GM12873 (cell line): ENCODE measurements around the gene DBNDD2.

Experiments
- TF ChIP-seq, protein P1 (sequence below): IDR thresholded peaks from 2 replicates; pipeline ENCODE4 v1.5.1; 2012; ENCODE audit warnings: low read depth, mild to moderate bottlenecking, moderate library complexity, low read length, control low read depth; ENCODE audit not compliant: insufficient read depth; ENCODE audit errors: missing control alignments

DBNDD2 gene

DNA sequence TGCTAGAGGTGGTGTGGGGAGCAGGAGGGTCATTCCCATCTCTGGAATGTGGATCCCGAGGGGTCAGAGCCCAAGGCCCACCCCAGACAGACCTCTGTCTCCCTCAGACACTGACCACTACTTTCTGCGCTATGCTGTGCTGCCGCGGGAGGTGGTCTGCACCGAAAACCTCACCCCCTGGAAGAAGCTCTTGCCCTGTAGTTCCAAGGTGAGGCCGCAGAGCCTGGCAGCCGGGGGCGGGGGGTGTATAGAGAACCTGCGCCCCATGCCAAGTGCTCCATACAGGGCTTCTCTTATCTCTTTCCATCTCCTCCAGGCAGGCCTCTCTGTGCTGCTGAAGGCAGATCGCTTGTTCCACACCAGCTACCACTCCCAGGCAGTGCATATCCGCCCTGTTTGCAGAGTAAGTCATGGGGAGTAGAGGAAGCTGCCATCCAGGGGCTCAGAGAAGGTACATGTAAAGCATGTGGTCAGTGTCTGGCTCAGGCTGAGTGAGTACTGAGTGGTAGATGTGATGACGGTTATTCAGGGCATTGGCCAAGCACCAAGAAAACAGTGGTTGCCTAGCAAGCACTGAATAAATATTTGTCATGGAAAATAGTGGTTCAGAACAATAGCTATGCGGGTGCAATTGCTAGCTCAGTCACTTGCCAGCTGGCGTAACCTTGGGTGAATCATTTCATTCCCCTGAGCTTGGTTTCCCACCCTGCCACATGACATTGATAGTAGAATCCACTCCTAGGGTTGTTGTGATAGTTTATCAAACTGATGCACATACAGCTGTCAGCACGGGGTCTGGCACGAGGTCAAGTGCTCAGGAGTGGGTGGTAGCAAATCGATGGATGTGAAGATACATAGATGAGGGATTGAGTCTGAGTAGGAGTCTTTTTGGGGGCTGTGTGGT, 11.4 kb downstream of the DBNDD2 start:
- TF ChIP-seq, protein P1, sequence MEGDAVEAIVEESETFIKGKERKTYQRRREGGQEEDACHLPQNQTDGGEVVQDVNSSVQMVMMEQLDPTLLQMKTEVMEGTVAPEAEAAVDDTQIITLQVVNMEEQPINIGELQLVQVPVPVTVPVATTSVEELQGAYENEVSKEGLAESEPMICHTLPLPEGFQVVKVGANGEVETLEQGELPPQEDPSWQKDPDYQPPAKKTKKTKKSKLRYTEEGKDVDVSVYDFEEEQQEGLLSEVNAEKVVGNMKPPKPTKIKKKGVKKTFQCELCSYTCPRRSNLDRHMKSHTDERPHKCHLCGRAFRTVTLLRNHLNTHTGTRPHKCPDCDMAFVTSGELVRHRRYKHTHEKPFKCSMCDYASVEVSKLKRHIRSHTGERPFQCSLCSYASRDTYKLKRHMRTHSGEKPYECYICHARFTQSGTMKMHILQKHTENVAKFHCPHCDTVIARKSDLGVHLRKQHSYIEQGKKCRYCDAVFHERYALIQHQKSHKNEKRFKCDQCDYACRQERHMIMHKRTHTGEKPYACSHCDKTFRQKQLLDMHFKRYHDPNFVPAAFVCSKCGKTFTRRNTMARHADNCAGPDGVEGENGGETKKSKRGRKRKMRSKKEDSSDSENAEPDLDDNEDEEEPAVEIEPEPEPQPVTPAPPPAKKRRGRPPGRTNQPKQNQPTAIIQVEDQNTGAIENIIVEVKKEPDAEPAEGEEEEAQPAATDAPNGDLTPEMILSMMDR: no peak

DNA sequence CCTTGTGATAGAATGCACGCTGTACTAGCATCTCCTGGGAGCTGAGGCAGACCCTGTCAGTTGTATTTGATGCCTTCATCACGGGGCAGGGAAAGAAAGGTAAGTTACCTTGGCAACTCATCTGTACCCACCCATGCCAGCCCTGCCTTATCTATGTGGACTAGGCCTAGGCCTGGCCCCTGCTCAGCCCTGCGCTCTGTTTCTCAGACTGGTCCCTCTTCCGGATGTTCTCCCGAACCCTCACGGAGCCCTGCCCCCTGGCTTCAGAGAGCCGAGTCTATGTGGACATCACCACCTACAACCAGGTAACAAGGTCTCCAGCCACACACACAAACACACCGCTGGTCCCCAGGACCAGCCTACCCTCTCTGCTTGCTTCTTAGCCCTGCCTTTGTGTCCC, 12.0 kb downstream of the DBNDD2 start:
- TF ChIP-seq, protein P1: no peak

DNA sequence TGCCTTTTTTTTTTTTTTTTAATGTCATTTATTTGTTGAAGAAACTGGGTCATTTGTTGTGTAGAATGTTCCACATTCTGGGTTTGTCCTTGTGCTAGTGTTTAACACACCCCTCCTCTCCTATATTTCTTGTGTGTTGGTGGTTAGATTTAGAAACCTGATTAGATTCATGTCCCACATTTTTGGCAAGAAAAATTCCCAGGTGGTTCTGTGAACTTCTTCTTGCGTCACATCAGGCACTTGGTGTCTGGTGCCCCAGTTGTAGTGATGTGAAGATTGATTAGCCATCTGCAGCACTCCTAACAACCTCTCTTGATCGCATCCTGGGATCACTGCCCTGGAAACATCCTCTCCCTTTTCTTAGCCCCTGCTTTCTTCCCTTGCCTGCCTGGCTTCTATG, 15.6 kb downstream of the DBNDD2 start:
- TF ChIP-seq, protein P1: no peak

- TF ChIP-seq, protein P1: no peak
These were observed 17.5 kb downstream of the DBNDD2 start for GRCh38 chr20:45425561-45425960.

DNA sequence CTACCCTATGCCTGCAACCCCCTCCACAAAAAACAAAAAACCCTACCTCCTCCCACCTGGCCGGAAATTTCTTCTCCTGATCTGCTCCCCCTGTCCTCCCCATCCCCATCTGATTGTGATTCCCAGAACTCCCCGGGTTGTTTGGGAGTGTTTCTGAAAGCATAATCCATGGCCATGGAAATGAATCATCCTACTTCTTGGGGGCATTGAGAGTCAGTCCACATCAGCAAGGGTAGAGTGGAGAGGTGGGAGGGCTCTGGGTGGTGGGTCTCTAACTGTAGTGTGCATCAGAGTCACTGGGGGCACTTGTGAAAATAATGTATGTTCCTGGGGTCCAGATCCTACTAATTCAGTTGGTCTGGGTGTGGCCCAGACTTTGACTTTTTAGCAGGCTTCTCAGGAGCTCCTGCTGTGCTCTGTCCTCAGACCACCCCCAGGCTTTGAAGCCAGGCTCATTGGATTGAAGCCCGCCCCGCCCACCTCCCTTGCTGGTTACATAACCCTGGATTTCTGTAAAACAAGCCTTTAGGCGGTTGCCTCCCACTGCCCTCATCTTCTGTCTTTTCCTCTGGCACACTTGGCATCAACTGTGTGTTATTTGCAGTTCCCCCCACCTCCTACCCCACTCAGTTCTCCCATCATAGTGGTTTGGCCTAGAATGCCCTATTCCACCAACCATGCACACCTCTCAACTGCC, 18.4 kb downstream of the DBNDD2 start:
- TF ChIP-seq, protein P1: no peak

- TF ChIP-seq, protein P1: no peak
These were observed 19.4 kb downstream of the DBNDD2 start for GRCh38 chr20:45427236-45428149.
